Hematopoietic multipotent progenitor cell (in vitro differentiated cells): Measurements from ENCODE around the gene LAMB4. TPM values are rescaled to one million over a fixed set of nuclear protein-coding genes. Genes with fewer than 3 reads are reported as not detected.

Experiments
- DNase-seq, 3 donors: peaks; one replicate each; pipeline ENCODE4 v3.0.0-alpha.2; 2011 to 2015; ENCODE audit warnings: low read depth in 2 of 3, low spot score in 2 of 3
- total RNA-seq: library from RNA; depleted of rRNA; stranded (reverse); fragments of >200 nt; gene quantifications from one replicate; pipeline ENCODE4 v1.2.3, GENCODE V29; 2012

LAMB4 gene
- total RNA-seq, 1 donor = not detected

- DNase-seq = no peak
These were observed 46.2 kb downstream of the LAMB4 start for GRCh38 chr7:108083980-108084379.

GRCh38 chr7:108079648-108080591, 50.2 kb downstream of the LAMB4 start:
- no peak for DNase-seq

- DNase-seq = no peak
These were observed 50.9 kb downstream of the LAMB4 start for GRCh38 chr7:108079276-108079647.

- no peak for DNase-seq
These were observed 51.5 kb downstream of the LAMB4 start for GRCh38 chr7:108078691-108079090.

GRCh38 chr7:108078211-108078673, 51.9 kb downstream of the LAMB4 start:
- DNase-seq = no peak

GRCh38 chr7:108077709-108078108, 52.5 kb downstream of the LAMB4 start:
- no peak for DNase-seq

GRCh38 chr7:108076156-108076555, 54.0 kb downstream of the LAMB4 start:
- no peak for DNase-seq

GRCh38 chr7:108073305-108074070, 56.7 kb downstream of the LAMB4 start:
- DNase-seq = no peak

GRCh38 chr7:108072739-108073138, 57.4 kb downstream of the LAMB4 start:
- DNase-seq = no peak

- no peak for DNase-seq
These were observed 58.0 kb downstream of the LAMB4 start for GRCh38 chr7:108072116-108072515.

GRCh38 chr7:108071551-108071950, 58.6 kb downstream of the LAMB4 start:
- peak in 1 of 3 donors; percentile 2 for DNase-seq

GRCh38 chr7:108069646-108070045, 60.5 kb downstream of the LAMB4 start:
- DNase-seq = no peak

- no peak for DNase-seq
These were observed 62.3 kb downstream of the LAMB4 start for GRCh38 chr7:108067844-108068243.

- no peak for DNase-seq
These were observed 63.7 kb downstream of the LAMB4 start for GRCh38 chr7:108066486-108066885.

GRCh38 chr7:108063520-108063933, 66.6 kb downstream of the LAMB4 start:
- no peak for DNase-seq

GRCh38 chr7:108062250-108063014, 67.7 kb downstream of the LAMB4 start:
- no peak for DNase-seq

- DNase-seq = no peak
These were observed 70.6 kb downstream of the LAMB4 start for GRCh38 chr7:108059526-108059925.

- no peak for DNase-seq
These were observed 72.1 kb downstream of the LAMB4 start for GRCh38 chr7:108057951-108058481.

- DNase-seq = no peak
These were observed 74.5 kb downstream of the LAMB4 start for GRCh38 chr7:108055611-108056021.

- DNase-seq = no peak
These were observed 75.6 kb downstream of the LAMB4 start for GRCh38 chr7:108054537-108054936.

GRCh38 chr7:108053250-108053649, 76.9 kb downstream of the LAMB4 start:
- no peak for DNase-seq
